ENCODE data around the gene KIAA1210.

DNA sequence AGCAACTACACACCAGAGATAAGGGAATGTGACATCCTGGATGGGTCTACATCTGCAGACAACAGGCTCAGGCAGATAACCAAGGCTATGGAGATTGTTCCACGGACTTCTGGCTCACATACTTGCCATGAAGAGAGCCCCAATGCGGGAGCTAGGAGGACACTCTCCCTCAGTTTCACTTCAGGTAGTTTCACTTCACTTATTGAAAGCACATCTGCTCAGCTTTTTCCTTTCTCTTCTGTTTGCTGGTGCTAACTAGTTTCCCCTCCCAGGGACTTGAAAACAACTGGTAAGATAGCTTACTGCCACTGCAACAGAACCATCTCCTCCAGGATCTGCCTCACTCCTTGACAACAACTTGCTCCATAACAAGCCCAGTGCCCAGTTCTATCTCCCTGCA, 56.2 kb downstream of the KIAA1210 start:
- TF ChIP-seq, protein P1, sequence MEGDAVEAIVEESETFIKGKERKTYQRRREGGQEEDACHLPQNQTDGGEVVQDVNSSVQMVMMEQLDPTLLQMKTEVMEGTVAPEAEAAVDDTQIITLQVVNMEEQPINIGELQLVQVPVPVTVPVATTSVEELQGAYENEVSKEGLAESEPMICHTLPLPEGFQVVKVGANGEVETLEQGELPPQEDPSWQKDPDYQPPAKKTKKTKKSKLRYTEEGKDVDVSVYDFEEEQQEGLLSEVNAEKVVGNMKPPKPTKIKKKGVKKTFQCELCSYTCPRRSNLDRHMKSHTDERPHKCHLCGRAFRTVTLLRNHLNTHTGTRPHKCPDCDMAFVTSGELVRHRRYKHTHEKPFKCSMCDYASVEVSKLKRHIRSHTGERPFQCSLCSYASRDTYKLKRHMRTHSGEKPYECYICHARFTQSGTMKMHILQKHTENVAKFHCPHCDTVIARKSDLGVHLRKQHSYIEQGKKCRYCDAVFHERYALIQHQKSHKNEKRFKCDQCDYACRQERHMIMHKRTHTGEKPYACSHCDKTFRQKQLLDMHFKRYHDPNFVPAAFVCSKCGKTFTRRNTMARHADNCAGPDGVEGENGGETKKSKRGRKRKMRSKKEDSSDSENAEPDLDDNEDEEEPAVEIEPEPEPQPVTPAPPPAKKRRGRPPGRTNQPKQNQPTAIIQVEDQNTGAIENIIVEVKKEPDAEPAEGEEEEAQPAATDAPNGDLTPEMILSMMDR (conservative IDR thresholded peaks at IDR 0.05): no peak
- no peak for TF ChIP-seq EZH2 (IDR thresholded peaks at IDR 0.05; ENCODE audit: low read depth)

All from PC-9 (cell line).